OCI-LY3 (cell line): Measurements from ENCODE around the gene TESMIN.

ENCODE experiments used
- EZH2phosphoT487 ChIP-seq: fragments of 200-600 bp; shearing (Covaris generic); IDR thresholded peaks from 2 replicates; pipeline ENCODE4 v1.6.1; 2018; ENCODE audit warnings: antibody characterized with exemption, mixed run types, low read depth
- TF ChIP-seq, protein P1 (sequence below): fragments of 200-600, 300-600 bp; sonication (generic); IDR thresholded peaks from 2 replicates; pipeline ENCODE4 v1.5.1; 2014; ENCODE audit warnings: antibody characterized with exemption, low read length, low read depth

DNA sequence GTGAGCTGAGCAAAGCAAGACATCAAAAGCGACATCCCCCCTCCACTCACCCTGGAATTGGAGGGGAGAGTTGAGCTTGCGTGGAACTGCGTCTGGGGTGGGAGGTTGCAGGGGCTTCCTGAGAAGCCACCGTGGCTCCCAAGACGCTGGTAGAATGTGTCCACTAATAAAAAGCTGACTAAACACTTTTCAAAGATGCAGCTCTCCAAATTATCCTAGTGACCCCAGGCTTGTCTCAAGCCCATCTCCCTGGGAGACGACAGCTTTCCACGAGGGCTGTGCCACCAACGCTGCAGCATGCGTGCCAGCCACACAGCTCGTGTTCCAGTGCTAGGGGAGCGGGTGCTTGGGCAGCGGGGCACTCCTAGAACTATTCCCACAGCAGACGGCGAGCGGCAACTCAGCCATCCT is 73.3 kb downstream of the TESMIN start:
- TF ChIP-seq, protein P1, sequence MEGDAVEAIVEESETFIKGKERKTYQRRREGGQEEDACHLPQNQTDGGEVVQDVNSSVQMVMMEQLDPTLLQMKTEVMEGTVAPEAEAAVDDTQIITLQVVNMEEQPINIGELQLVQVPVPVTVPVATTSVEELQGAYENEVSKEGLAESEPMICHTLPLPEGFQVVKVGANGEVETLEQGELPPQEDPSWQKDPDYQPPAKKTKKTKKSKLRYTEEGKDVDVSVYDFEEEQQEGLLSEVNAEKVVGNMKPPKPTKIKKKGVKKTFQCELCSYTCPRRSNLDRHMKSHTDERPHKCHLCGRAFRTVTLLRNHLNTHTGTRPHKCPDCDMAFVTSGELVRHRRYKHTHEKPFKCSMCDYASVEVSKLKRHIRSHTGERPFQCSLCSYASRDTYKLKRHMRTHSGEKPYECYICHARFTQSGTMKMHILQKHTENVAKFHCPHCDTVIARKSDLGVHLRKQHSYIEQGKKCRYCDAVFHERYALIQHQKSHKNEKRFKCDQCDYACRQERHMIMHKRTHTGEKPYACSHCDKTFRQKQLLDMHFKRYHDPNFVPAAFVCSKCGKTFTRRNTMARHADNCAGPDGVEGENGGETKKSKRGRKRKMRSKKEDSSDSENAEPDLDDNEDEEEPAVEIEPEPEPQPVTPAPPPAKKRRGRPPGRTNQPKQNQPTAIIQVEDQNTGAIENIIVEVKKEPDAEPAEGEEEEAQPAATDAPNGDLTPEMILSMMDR: no peak
- TF ChIP-seq EZH2phosphoT487: no peak
